Smooth muscle cell (in vitro differentiated cells): Measurements from ENCODE around the gene EBI3. TPM values are rescaled to one million over a fixed set of nuclear protein-coding genes. Genes with fewer than 3 reads are reported as not detected.
A peak's percentile ranks its signal among the peaks of the same experiment; 100 is the strongest.

Experiments
- DNase-seq: peaks from one replicate; lab custom pipeline; 2025; ENCODE audit not compliant: unreplicated experiment; lab: John Stamatoyannopoulos, UW
- H2AFZ ChIP-seq: fragments of 200-600 bp; sonication (generic); 2 replicates; pipeline ENCODE4 v1.6.0; 2016; ENCODE audit warnings: antibody characterized with exemption, low read depth, mild to moderate bottlenecking
- H3F3A ChIP-seq: fragments of 200-600 bp; sonication (generic); 2 replicates; pipeline ENCODE4 v1.6.0; 2017; ENCODE audit warnings: antibody characterized with exemption, low read depth
- H3K27ac ChIP-seq: fragments of 200-600 bp; sonication (generic); 2 replicates; pipeline ENCODE4 v1.5.1; 2016; ENCODE audit warnings: low read depth, mild to moderate bottlenecking
- H3K27me3 ChIP-seq: fragments of 200-600 bp; sonication (generic); 2 replicates; pipeline ENCODE4 v1.6.1; 2016; ENCODE audit warnings: low read depth, mild to moderate bottlenecking
- H3K36me3 ChIP-seq: fragments of 200-600 bp; sonication (generic); 2 replicates; pipeline ENCODE4 v1.5.1; 2016; ENCODE audit warnings: low read depth
- H3K4me1 ChIP-seq: fragments of 200-600 bp; sonication (generic); 2 replicates; pipeline ENCODE4 v1.5.1; 2016; ENCODE audit warnings: low read depth
- H3K4me2 ChIP-seq: fragments of 200-600 bp; sonication (generic); 2 replicates; pipeline ENCODE4 v1.6.0; 2016; ENCODE audit warnings: mild to moderate bottlenecking
- H3K4me3 ChIP-seq: fragments of 200-600 bp; sonication (generic); 2 replicates; pipeline ENCODE4 v1.5.1; 2016; ENCODE audit warnings: mild to moderate bottlenecking
- H3K79me2 ChIP-seq: fragments of 200-600 bp; sonication (generic); 2 replicates; pipeline ENCODE4 v1.6.0; 2016; ENCODE audit warnings: low read depth, mild to moderate bottlenecking
- H3K9ac ChIP-seq: fragments of 200-600 bp; sonication (generic); 2 replicates; pipeline ENCODE4 v1.6.0; 2016; ENCODE audit warnings: low read depth
- H3K9me3 ChIP-seq: fragments of 200-600 bp; sonication (generic); replicated peaks from 2 replicates; pipeline ENCODE4 v1.5.1; 2016; ENCODE audit warnings: low read depth
- H4K20me1 ChIP-seq: fragments of 200-600 bp; sonication (generic); 2 replicates; pipeline ENCODE4 v1.6.0; 2016; ENCODE audit warnings: low read depth
- WGBS: methylation state at CpG from one replicate; pipeline ENCODE4 v1.1.7; 2016; ENCODE audit warnings: low lambda C conversion rate; 5-methylcytosine and 5-hydroxymethylcytosine counted together
- polyA plus RNA-seq: library from polyadenylated mRNA; unstranded; fragments of >200 nt; fragmentation: Nextera tagmentation; extraction: Ambion mirVana; gene quantifications from 2 replicates; pipeline ENCODE4 v1.2.1, GENCODE V29; 2016
- total RNA-seq: library from RNA; depleted of rRNA; stranded (reverse); fragments of >200 nt; gene quantifications from 2 replicates; pipeline ENCODE4 v1.2.3, GENCODE V29; 2014
- TF ChIP-seq, protein P1 (sequence below): fragments of 200-600 bp; sonication (generic); IDR thresholded peaks from 2 replicates; pipeline ENCODE4 v1.5.1; 2017; ENCODE audit warnings: borderline replicate concordance, mild to moderate bottlenecking, antibody characterized with exemption; ENCODE audit not compliant: insufficient read depth, poor library complexity, severe bottlenecking

EBI3 gene
- total and polyA plus RNA-seq, 2 experiments from 2014 or later: 0.40 to 3.9 TPM

- 94% methylated on average over 18 of the region's 18 CpGs for WGBS
- Histone ChIP-seq H3F3A (no peaks in the 10 kb centered on the region), H3K9ac (no peak overlapping the region), H3K27me3 (no peaks in the 10 kb centered on the region), H3K79me2 (no peaks in the 10 kb centered on the region), H3K9me3 (no peaks in the 10 kb centered on the region), H2AFZ (no peak overlapping the region), H3K4me3 (no peak overlapping the region), H3K27ac (no peak overlapping the region), H4K20me1 (no peaks in the 10 kb centered on the region), H3K36me3 (no peaks in the 10 kb centered on the region), H3K4me2 (no peak overlapping the region), H3K4me1 (no peaks in the 10 kb centered on the region)
- TF ChIP-seq, protein P1, sequence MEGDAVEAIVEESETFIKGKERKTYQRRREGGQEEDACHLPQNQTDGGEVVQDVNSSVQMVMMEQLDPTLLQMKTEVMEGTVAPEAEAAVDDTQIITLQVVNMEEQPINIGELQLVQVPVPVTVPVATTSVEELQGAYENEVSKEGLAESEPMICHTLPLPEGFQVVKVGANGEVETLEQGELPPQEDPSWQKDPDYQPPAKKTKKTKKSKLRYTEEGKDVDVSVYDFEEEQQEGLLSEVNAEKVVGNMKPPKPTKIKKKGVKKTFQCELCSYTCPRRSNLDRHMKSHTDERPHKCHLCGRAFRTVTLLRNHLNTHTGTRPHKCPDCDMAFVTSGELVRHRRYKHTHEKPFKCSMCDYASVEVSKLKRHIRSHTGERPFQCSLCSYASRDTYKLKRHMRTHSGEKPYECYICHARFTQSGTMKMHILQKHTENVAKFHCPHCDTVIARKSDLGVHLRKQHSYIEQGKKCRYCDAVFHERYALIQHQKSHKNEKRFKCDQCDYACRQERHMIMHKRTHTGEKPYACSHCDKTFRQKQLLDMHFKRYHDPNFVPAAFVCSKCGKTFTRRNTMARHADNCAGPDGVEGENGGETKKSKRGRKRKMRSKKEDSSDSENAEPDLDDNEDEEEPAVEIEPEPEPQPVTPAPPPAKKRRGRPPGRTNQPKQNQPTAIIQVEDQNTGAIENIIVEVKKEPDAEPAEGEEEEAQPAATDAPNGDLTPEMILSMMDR: no peak
- DNase-seq: no peak
These were observed 37.1 kb downstream of the EBI3 start for GRCh38 chr19:4266253-4267000.

GRCh38 chr19:4267101-4267900, 38.0 kb downstream of the EBI3 start:
- H3K4me3 ChIP-seq: no peak overlapping the region
- 45% methylated on average over 21 of the region's 21 CpGs for WGBS
- no peak overlapping the region for H3K27ac ChIP-seq
- H3F3A ChIP-seq: no peaks in the 10 kb centered on the region
- DNase-seq: no peak
- H3K9me3 ChIP-seq: no peaks in the 10 kb centered on the region
- H3K4me1 ChIP-seq: no peaks in the 10 kb centered on the region
- TF ChIP-seq, protein P1: peak; percentile 82
- H3K9ac ChIP-seq: no peak overlapping the region
- H4K20me1 ChIP-seq: no peaks in the 10 kb centered on the region
- no peaks in the 10 kb centered on the region for H3K36me3 ChIP-seq
- no peaks in the 10 kb centered on the region for H3K27me3 ChIP-seq
- no peak overlapping the region for H2AFZ ChIP-seq
- H3K79me2 ChIP-seq: no peaks in the 10 kb centered on the region
- no peak overlapping the region for H3K4me2 ChIP-seq

- Histone ChIP-seq H3K27ac (no peak overlapping the region), H3K9ac (no peak overlapping the region), H3K4me1 (no peaks in the 10 kb centered on the region), H3K9me3 (no peaks in the 10 kb centered on the region), H3K36me3 (no peaks in the 10 kb centered on the region), H3K79me2 (no peaks in the 10 kb centered on the region), H2AFZ (no peak overlapping the region), H3K27me3 (no peaks in the 10 kb centered on the region), H3K4me3 (no peak overlapping the region), H3K4me2 (no peak overlapping the region), H4K20me1 (no peaks in the 10 kb centered on the region), H3F3A (no peaks in the 10 kb centered on the region)
- DNase-seq: no peak
- TF ChIP-seq, protein P1: no peak
- 90% methylated on average over 30 of the region's 30 CpGs for WGBS
These were observed 38.8 kb downstream of the EBI3 start for GRCh38 chr19:4267901-4268815.
